Activated CD4-positive, alpha-beta T cell treated with anti-CD3 and anti-CD28 coated beads for 36 hours (primary cell): ENCODE measurements around the gene FETUB. TPM values are rescaled to one million over a fixed set of nuclear protein-coding genes. Genes with fewer than 3 reads are reported as not detected.

ENCODE experiments used
- ATAC-seq: fragments of 200-7000 bp; cut with Tn5 transposase; one replicate; pipeline ENCODE4 v1.10.0; 2021; ENCODE audit warnings: mild to moderate bottlenecking, moderate library complexity
- CTCF ChIA-PET: fragments of 350-600 bp; sonication (Branson Sonifier 250); formaldehyde crosslinking; loops from one replicate; lab custom pipeline; 2021; ENCODE audit warnings: antibody characterized with exemption; lab: Charles Lee
- POLR2A ChIA-PET: fragments of 350-600 bp; sonication (Branson Sonifier 250); formaldehyde crosslinking; loops from one replicate; lab custom pipeline; 2021; ENCODE audit warnings: antibody characterized with exemption, inconsistent platforms; lab: Charles Lee
- DNase-seq: peaks from one replicate; pipeline ENCODE4 v3.0.0-alpha.2; 2020
- H3K27ac Mint-ChIP-seq: one replicate; pipeline ENCODE4 v1.8.0; 2021; ENCODE audit warnings: mixed read lengths
- H3K27me3 Mint-ChIP-seq: one replicate; pipeline ENCODE4 v1.8.0; 2021; ENCODE audit warnings: mixed read lengths
- H3K36me3 Mint-ChIP-seq: one replicate; pipeline ENCODE4 v1.8.0; 2021; ENCODE audit warnings: low read depth, mixed read lengths
- H3K4me1 Mint-ChIP-seq: one replicate; pipeline ENCODE4 v1.8.0; 2021; ENCODE audit warnings: mixed read lengths
- H3K4me3 Mint-ChIP-seq: one replicate; pipeline ENCODE4 v1.8.0; 2021; ENCODE audit warnings: mild to moderate bottlenecking, moderate library complexity, mixed read lengths
- H3K9me3 Mint-ChIP-seq: one replicate; pipeline ENCODE4 v1.8.0; 2021; ENCODE audit warnings: low read depth, mixed read lengths
- intact Hi-C, 2 experiments: fragments of 100-400 bp; cut with DNase I in 1 of 2; cut with micrococcal nuclease in 1 of 2; formaldehyde crosslinking; loops; one replicate each; pipeline versions ENCODE4 v1.14.2 to v1.15.1; 2022 to 2024; cut with DNase I, micrococcal nuclease
- total RNA-seq, 2 experiments: library from RNA; stranded (reverse); gene quantifications; one replicate each; pipeline ENCODE4 v1.2.3, GENCODE V29; 2021

Gene FETUB, protein sequence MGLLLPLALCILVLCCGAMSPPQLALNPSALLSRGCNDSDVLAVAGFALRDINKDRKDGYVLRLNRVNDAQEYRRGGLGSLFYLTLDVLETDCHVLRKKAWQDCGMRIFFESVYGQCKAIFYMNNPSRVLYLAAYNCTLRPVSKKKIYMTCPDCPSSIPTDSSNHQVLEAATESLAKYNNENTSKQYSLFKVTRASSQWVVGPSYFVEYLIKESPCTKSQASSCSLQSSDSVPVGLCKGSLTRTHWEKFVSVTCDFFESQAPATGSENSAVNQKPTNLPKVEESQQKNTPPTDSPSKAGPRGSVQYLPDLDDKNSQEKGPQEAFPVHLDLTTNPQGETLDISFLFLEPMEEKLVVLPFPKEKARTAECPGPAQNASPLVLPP
- not detected for total RNA-seq

DNA sequence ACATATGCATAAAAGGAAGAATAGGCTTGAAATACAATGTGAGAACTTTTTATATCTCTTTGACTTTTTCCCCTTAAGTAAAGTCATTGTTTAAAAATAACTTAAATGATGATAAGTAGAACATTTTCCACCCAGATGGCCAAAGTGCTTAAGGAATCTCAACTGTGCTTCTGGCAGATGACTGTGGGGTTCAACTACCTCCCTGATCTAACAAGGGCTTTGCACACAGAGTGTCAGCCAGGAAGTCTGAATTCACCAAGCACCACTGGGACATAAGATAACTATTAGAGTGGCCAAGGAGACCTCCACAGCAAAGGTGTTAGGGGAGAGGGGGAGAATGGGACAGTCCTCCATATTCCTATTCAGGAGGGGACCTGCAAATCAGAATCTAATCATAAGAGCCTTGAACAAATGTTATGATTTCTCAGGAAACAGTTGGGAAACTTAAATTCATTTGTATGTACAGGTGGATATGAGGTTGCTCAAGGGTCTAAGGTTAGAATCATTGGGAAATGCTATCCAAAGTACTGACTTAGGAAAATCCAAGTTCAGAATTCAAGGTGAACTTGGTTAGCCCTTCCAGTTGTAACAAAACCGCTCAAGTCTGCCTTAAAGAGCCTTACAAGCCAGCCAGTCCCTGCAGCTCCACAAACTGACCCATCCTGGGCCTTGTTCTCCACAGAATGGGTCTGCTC, at the start of gene FETUB:
Gene FETUB, plus strand, starts transcription at position 622 of the 695 bp plus-strand sequence. Its CDS starts 62 bp downstream, at position 684.
- H3K27ac Mint-ChIP-seq, result no peak within 1 kb of the TSS
- POLR2A ChIA-PET, result no interaction called here
- H3K9me3 Mint-ChIP-seq, result no peaks in the 10 kb centered on the region
- intact Hi-C loops, result no loop called here
- no peaks in the 10 kb centered on the region for H3K36me3 Mint-ChIP-seq
- no peak for ATAC-seq
- H3K27me3 Mint-ChIP-seq, result peaks cover 17% of the 10 kb centered on the region
- CTCF ChIA-PET, result no interaction called here
- H3K4me1 Mint-ChIP-seq, result peaks cover 3% of the 10 kb centered on the region
- no peak for DNase-seq
- no peak within 1 kb of the TSS for H3K4me3 Mint-ChIP-seq

DNA sequence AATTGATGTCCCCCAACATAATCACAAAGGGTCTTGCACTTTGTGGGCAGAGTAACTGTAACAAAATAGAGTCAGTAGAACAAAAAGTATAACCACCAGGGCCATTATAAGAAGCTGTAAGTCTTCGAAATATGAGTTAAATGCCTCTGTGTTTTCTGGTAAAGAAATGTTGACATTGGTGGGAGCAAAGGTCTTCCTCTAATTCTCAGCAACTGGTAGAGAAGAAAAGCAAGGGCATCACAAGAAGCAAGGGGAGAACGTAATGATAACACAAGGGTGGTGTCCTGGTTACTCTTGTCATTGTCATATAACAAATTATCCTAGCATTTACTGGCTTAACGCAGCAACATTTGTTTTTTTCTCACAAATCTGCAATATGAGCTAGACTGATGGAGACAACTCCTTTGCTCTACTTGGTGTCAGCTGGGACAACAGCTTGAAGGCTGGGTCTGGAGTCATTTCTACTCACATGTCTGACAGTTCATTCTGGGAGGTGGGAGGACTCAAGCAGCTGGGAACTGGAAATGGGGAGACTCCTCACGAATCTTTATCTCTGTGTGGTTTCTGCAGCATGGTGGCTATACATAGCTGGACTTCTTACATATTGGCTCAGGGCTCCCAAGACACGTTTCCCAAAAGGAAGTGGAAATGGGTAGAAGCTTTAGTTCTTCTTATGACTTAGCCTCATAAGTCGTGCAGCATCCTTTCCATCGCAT, 49.5 kb upstream of the FETUB start:
- intact Hi-C loops, result no loop called here
- POLR2A ChIA-PET, result no interaction called here
- H3K27ac Mint-ChIP-seq, result no peak overlapping the region
- CTCF ChIA-PET, result interaction anchor here (0.6 to 5.7 kb wide), 4 partner anchors 21 to 735 kb away, joined by 3 to 42 read pairs (median 4); partner anchors contain the start of gene DNAJB11
- no peaks in the 10 kb centered on the region for H3K9me3 Mint-ChIP-seq
- no peak for DNase-seq
- H3K27me3 Mint-ChIP-seq, result no peaks in the 10 kb centered on the region
- peaks cover 21% of the 10 kb centered on the region for H3K4me1 Mint-ChIP-seq
- H3K4me3 Mint-ChIP-seq, result no peak overlapping the region
- peaks cover 6% of the 10 kb centered on the region for H3K36me3 Mint-ChIP-seq
- no peak for ATAC-seq

DNA sequence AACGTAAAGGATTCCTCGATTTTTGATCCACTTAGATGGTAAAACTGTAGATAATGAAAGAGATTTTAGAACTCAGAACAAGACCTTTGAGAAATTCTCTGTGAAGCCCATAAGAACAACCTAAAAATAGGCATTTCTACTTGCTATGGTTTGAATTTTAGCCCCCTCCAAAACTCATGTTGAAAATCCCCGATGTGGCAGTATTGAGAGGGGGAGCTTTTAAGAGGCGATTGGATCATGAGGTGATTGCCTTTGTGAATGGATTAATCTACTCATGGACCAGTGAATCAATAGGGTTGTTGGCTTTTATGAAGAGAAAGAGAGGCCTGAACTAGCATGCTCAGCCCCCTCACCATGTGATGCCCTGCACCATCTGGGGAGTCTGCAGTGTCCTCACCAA, 47.5 kb upstream of the FETUB start:
- Mint-ChIP-seq H3K4me3 (no peak overlapping the region), H3K4me1 (peaks cover 21% of the 10 kb centered on the region), H3K36me3 (peaks cover 1% of the 10 kb centered on the region), H3K9me3 (no peaks in the 10 kb centered on the region), H3K27ac (no peak overlapping the region), H3K27me3 (no peaks in the 10 kb centered on the region)
- intact Hi-C loops, result no loop called here
- DNase-seq, result no peak
- POLR2A ChIA-PET, result no interaction called here
- ATAC-seq, result no peak
- CTCF ChIA-PET, result interaction anchor here (0.6 to 5.7 kb wide), 2 partner anchors 23 to 393 kb away, joined by 4 to 42 read pairs; no protein-coding TSS in a partner anchor

DNA sequence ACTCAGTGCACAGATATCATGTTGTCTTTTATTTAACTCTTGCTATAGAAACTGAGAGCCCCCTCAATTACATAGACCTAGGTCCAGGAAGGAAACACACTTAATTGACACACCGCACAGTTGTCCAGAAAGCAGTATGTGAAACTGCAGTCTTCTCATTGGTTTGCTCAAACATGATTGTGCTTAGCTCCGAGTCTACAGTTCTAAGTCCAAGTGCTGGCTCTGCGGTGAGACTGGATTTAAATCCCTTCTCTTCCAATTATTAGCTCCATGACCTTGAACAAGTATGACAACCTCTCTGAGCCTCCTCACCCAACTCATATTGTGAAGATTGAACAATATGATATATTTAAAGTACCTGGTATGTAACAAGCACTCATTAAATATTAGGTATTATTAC, 46.3 kb upstream of the FETUB start:
- ChIA-PET POLR2A (interaction anchor here (0.5 kb wide), 1 partner anchor 15 kb away, joined by 3 read pairs; no protein-coding TSS in a partner anchor), CTCF (interaction anchor here (0.6 to 5.7 kb wide), 3 partner anchors 11 to 70 kb away, joined by 3 to 42 read pairs (median 5); no protein-coding TSS in a partner anchor)
- DNase-seq (no peak), ATAC-seq (no peak)
- no peaks in the 10 kb centered on the region for H3K27me3 Mint-ChIP-seq
- intact Hi-C loops, result no loop called here
- peaks cover 14% of the 10 kb centered on the region for H3K4me1 Mint-ChIP-seq
- H3K9me3 Mint-ChIP-seq, result no peaks in the 10 kb centered on the region
- H3K4me3 Mint-ChIP-seq, result no peak overlapping the region
- H3K27ac Mint-ChIP-seq, result no peak overlapping the region
- no peaks in the 10 kb centered on the region for H3K36me3 Mint-ChIP-seq

DNA sequence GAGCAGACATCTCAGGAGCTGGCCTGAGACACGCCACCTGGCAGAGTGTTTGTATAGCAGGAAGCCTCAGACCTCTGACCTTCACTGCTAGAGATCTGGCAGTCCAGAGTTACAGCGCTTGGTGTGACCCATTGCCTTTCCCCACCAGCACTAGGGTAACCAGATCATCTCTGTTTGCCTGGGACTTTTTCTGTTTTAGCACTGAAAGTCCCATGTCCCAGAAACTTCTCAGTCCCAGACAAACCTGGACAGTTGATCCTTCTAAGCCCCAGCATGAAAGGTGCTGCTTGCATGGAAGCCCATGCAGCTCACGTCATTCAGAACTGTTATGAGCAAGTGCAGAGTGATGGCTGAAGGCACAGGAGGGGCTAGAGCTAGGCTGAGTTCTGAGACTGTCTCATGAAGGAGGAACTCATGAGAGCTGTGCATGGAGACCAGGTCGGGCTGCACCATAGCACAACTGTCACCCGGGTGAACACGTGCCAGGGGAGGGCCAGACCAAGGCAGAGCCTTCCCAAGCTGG, 45.5 kb upstream of the FETUB start:
- CTCF ChIA-PET, result interaction anchor here (1.1 to 5.7 kb wide), 2 partner anchors 14 to 21 kb away, joined by 4 to 42 read pairs; no protein-coding TSS in a partner anchor
- H3K4me1 Mint-ChIP-seq, result peaks cover 10% of the 10 kb centered on the region
- H3K36me3 Mint-ChIP-seq, result no peaks in the 10 kb centered on the region
- no peaks in the 10 kb centered on the region for H3K9me3 Mint-ChIP-seq
- ATAC-seq (no peak), DNase-seq (no peak)
- POLR2A ChIA-PET, result interaction anchor here (0.5 kb wide), 1 partner anchor 14 kb away, joined by 3 read pairs; no protein-coding TSS in a partner anchor
- H3K27me3 Mint-ChIP-seq, result no peaks in the 10 kb centered on the region
- intact Hi-C loops, result no loop called here
- no peak overlapping the region for H3K27ac Mint-ChIP-seq
- no peak overlapping the region for H3K4me3 Mint-ChIP-seq

DNA sequence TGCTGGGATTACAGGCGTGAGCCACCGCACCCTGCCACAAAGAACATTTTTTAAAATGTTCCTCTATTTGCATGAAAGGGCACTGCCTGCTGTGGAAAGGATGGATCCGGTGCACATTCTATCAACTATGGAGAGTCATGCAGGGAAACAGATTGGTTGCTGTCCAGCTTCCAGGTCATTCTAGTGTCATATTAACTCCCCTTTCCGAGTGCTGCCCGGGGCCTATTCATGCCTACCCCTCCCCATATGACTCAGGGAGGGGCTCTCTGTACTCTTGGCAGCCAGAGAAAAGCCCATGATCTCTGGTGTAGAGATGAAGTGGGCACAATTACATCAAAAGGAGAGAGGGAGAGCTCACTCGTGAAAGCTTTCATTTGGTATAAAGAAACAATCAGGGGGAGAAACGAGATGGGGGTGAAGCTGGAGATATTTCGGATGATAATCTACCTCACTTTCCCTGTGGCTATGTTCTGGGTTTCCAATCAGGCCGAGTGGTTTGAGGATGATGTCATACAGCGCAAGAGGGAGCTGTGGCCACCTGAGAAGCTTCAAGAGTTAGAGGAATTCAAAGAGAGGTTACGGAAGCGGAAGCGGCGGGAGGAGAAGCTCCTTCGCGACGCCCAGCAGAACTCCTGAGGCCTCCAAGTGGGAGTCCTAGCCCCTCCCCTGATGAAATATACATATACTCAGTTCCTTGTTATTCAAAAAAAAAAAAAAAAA, 43.5 kb upstream of the FETUB start:
- no peak overlapping the region for H3K4me3 Mint-ChIP-seq
- POLR2A ChIA-PET, result interaction anchor here (0.7 to 1.2 kb wide), 2 partner anchors 11 to 669 kb away, joined by 3 to 4 read pairs; no protein-coding TSS in a partner anchor
- no peaks in the 10 kb centered on the region for H3K36me3 Mint-ChIP-seq
- CTCF ChIA-PET, result interaction anchor here (0.6 to 1.6 kb wide), 5 partner anchors 10 to 1779 kb away, joined by 3 to 7 read pairs (median 3); no protein-coding TSS in a partner anchor
- no peaks in the 10 kb centered on the region for H3K27me3 Mint-ChIP-seq
- H3K27ac Mint-ChIP-seq, result no peak overlapping the region
- intact Hi-C loops, result no loop called here
- no peak for DNase-seq
- no peaks in the 10 kb centered on the region for H3K4me1 Mint-ChIP-seq
- no peak for ATAC-seq
- H3K9me3 Mint-ChIP-seq, result no peaks in the 10 kb centered on the region

DNA sequence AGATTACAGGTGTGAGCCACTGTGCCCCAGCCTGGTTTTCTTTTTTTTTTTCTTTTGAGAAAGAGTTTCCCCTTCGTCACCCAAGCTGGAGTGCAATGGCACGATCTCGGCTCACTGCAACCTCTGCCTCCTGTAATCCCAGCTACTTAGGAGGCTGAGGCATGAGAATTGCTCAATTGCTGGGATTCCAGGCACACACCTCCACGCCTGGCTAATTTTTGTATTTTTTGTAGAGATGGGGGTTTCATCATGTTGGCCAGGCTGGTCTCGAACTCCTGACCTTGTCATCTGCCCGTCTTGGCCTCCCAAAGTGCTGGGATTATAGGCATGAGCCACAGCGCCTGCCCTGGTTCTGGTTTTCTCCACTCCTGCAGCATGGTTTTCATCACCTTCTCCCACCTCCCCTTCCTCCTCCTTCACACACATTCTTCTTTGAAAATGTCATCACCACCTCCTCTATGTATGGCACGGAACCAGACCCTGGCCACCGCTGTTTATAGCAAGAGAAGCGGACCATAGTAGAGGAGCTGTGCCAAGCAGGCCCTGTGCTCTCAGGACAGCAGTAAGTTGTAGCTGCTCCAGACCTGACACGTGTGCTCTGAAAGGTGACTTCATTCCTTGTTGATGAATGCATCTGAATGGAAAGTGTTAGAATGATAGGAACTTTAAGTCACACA, 42.0 kb upstream of the FETUB start:
- POLR2A ChIA-PET, result no interaction called here
- ATAC-seq (no peak), DNase-seq (no peak)
- no peak overlapping the region for H3K27ac Mint-ChIP-seq
- H3K36me3 Mint-ChIP-seq, result no peaks in the 10 kb centered on the region
- no peaks in the 10 kb centered on the region for H3K9me3 Mint-ChIP-seq
- intact Hi-C loops, result no loop called here
- no peaks in the 10 kb centered on the region for H3K4me1 Mint-ChIP-seq
- H3K4me3 Mint-ChIP-seq, result no peak overlapping the region
- CTCF ChIA-PET, result interaction anchor here (0.7 to 1.2 kb wide), 3 partner anchors 15 to 621 kb away, joined by 3 to 4 read pairs (median 3); no protein-coding TSS in a partner anchor
- no peaks in the 10 kb centered on the region for H3K27me3 Mint-ChIP-seq

DNA sequence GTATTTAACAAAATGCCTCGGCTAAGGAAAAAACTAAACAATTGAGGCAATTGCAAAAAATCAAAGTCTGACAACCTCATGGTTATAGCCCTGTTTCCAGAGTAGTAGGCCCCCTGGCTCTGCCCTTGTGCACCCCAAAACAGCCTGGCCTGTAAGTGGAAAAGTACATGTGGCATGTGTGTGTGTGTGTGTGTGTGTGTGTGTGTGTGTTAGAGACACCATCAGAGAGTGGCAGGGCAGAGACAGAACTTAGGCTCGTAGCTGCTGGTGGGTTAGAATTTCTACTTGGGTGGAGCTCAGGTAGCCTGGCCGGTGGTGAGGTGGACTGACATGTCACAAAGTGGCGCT, 41.4 kb upstream of the FETUB start:
- ChIA-PET POLR2A (no interaction called here), CTCF (interaction anchor here (1.0 to 1.2 kb wide), 2 partner anchors 15 to 16 kb away, joined by 3 to 4 read pairs; no protein-coding TSS in a partner anchor)
- Mint-ChIP-seq H3K9me3 (no peaks in the 10 kb centered on the region), H3K36me3 (no peaks in the 10 kb centered on the region), H3K27ac (no peak overlapping the region), H3K27me3 (no peaks in the 10 kb centered on the region), H3K4me3 (no peak overlapping the region), H3K4me1 (no peaks in the 10 kb centered on the region)
- intact Hi-C loops, result no loop called here
- no peak for ATAC-seq
- DNase-seq, result no peak

DNA sequence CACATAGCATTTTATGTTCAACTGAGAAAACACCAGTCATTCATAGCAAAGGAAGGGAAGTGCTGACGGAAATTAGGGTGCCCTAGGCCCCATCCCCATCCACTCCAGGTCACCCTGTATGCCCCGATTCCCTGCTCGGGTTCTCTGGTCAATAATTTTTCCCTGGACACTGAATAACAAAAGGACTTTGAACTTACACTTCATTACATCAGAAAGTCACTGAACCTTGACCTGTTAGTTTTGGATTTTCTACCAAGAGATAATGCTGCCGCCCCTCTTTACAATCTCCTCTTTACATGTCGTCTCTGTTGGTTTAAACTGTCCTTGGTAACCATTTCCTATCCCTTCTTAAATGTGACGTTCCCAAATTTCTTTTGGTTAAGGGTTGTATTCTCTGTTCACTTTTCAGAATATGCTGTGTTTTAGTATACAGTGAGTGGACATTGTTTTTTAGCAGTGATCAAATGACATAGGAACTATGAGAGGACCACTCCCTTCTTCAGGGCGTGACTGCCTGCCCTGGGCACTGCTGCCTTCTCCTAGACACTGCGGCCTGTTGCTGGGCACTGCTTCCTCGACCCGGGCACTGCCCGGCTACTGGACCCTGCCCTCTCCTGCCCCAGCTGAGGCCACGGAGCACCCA, 40.9 kb upstream of the FETUB start:
- CTCF ChIA-PET, result interaction anchor here (1.0 to 1.3 kb wide), 2 partner anchors 14 to 15 kb away, joined by 3 read pairs; no protein-coding TSS in a partner anchor
- no peak overlapping the region for H3K4me3 Mint-ChIP-seq
- POLR2A ChIA-PET, result no interaction called here
- no peak for DNase-seq
- no peak overlapping the region for H3K27ac Mint-ChIP-seq
- H3K4me1 Mint-ChIP-seq, result no peaks in the 10 kb centered on the region
- H3K27me3 Mint-ChIP-seq, result no peaks in the 10 kb centered on the region
- no peaks in the 10 kb centered on the region for H3K36me3 Mint-ChIP-seq
- no peak for ATAC-seq
- H3K9me3 Mint-ChIP-seq, result no peaks in the 10 kb centered on the region
- intact Hi-C loops, result no loop called here

DNA sequence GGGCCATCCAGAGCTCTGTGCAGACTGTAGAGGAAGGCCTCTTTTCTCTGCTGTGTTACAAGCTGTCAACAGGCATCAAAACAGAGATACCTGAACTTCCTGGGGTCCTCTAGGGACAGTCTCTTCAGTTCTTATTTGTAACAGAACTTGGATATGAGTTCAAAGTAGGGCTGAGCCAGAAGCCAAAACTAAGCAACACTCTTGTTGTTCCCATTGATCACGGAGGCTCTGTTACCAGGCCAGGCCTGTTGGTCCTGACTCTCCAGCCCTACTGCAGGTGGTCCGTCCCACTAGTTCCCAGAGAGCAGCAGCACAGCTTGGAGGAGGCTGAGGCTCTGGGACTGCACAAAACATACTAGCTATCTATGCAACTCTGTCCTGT, 40.4 kb upstream of the FETUB start:
- Mint-ChIP-seq H3K4me3 (no peak overlapping the region), H3K36me3 (no peaks in the 10 kb centered on the region), H3K4me1 (no peaks in the 10 kb centered on the region), H3K27me3 (no peaks in the 10 kb centered on the region), H3K27ac (no peak overlapping the region), H3K9me3 (no peaks in the 10 kb centered on the region)
- intact Hi-C loops, result no loop called here
- ChIA-PET POLR2A (no interaction called here), CTCF (interaction anchor here (1.0 to 6.2 kb wide), 3 partner anchors 15 to 18 kb away, joined by 3 to 28 read pairs (median 4); no protein-coding TSS in a partner anchor)
- DNase-seq (no peak), ATAC-seq (no peak)
